NB4 (cell line): Measurements from ENCODE around the gene HES2.

Source experiments
- CTCF ChIP-seq: IDR thresholded peaks from one replicate; pipeline ENCODE4 v1.5.1; 2012; ENCODE audit warnings: low read depth, low read length
- POLR2A ChIP-seq: IDR thresholded peaks from 2 replicates; pipeline ENCODE4 v1.6.1; 2011; ENCODE audit warnings: mild to moderate bottlenecking; ENCODE audit not compliant: insufficient read length; ENCODE audit errors: extremely low read depth

- TF ChIP-seq CTCF: no peak
- TF ChIP-seq POLR2A: no peak
Observed at GRCh38 chr1:6384962-6385361, 34.8 kb downstream of the HES2 start.
